Suprapubic skin (tissue), 4 donors: ENCODE measurements around the gene APC2.
"Not testable (repeated sequence)": the region's sequence is repeated elsewhere in the genome, so short reads cannot be mapped to it uniquely, and the experiment has no call there.

ENCODE experiments used
- POLR2A ChIP-seq, 2 donors: fragments of 450-650 bp; IDR thresholded peaks; one replicate each; pipeline ENCODE4 v1.6.1; 2017; ENCODE audit warnings: antibody characterized with exemption in 2 of 2, mild to moderate bottlenecking in 2 of 2, moderate library complexity in 2 of 2
- POLR2AphosphoS5 ChIP-seq, 3 donors: sonication (generic); formaldehyde crosslinking; IDR thresholded peaks; one replicate each; pipeline ENCODE4 v1.6.1; 2017; ENCODE audit warnings: antibody characterized with exemption in 3 of 3
- TF ChIP-seq, protein P1 (sequence below), 2 donors: fragments of 200-600 bp in 1 of 2; fragments of 450-650 bp in 1 of 2; sonication (generic) in 1 of 2; IDR thresholded peaks; one replicate each; pipeline ENCODE4 v1.5.1; 2016 to 2019; ENCODE audit warnings: antibody characterized with exemption in 2 of 2, mild to moderate bottlenecking in 1 of 2, moderate library complexity in 1 of 2

DNA sequence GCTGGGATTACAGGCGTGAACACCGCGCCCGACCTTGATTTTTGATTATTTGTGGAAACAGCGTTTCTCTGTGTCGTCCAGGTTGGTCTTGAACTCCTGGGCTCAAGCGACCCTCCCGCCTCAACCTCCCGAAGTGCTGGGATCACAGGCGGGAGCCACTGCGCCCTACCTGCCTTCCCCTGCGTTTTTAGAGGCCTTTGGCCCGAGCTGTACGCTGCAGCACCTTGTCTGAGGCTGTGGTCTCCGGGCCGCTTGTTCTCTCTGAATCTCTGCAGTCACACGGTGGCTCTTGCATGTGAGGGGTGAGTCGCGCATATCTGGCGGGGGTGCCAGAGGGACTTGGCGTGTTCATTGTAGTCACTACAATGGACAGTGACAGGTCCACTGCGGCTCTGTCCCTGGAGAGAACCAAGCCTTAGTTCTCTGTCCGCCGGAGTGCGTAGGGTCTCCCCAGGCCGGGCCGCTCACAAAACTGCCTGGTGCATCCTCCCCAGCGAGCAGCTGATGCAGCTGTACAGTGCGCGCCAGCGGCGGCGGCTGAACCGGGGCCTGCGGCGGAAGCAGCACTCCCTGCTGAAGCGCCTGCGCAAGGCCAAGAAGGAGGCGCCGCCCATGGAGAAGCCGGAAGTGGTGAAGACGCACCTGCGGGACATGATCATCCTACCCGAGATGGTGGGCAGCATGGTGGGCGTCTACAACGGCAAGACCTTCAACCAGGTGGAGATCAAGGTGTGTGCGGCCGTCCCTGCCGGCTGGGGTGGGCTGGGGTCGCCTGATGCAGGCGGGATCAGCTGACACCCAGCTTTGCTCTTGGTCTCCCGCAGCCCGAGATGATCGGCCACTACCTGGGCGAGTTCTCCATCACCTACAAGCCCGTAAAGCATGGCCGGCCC is 10.2 kb upstream of the APC2 start:
- TF ChIP-seq, protein P1, sequence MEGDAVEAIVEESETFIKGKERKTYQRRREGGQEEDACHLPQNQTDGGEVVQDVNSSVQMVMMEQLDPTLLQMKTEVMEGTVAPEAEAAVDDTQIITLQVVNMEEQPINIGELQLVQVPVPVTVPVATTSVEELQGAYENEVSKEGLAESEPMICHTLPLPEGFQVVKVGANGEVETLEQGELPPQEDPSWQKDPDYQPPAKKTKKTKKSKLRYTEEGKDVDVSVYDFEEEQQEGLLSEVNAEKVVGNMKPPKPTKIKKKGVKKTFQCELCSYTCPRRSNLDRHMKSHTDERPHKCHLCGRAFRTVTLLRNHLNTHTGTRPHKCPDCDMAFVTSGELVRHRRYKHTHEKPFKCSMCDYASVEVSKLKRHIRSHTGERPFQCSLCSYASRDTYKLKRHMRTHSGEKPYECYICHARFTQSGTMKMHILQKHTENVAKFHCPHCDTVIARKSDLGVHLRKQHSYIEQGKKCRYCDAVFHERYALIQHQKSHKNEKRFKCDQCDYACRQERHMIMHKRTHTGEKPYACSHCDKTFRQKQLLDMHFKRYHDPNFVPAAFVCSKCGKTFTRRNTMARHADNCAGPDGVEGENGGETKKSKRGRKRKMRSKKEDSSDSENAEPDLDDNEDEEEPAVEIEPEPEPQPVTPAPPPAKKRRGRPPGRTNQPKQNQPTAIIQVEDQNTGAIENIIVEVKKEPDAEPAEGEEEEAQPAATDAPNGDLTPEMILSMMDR (IDR thresholded peaks at IDR 0.05) = not testable (repeated sequence)
- TF ChIP-seq POLR2A, POLR2AphosphoS5 (IDR thresholded peaks at IDR 0.05): not testable (repeated sequence)
